A549 treated with Hydrocortisone at 1 μM for 4 hours (cell line): Measurements from ENCODE around the gene MYDGF. TPM values are rescaled to one million over a fixed set of nuclear protein-coding genes. Genes with fewer than 3 reads are reported as not detected.

Experiments used
- total RNA-seq: library from RNA; stranded (reverse); fragments of 200-300 nt; extraction: Qiagen RNA extraction; gene quantifications from 5 replicates; pipeline ENCODE4 v1.2.3, GENCODE V29; 2022

Gene MYDGF
- total RNA-seq, result 108 to 143 TPM (median 136 TPM) in 5 replicates

DNA sequence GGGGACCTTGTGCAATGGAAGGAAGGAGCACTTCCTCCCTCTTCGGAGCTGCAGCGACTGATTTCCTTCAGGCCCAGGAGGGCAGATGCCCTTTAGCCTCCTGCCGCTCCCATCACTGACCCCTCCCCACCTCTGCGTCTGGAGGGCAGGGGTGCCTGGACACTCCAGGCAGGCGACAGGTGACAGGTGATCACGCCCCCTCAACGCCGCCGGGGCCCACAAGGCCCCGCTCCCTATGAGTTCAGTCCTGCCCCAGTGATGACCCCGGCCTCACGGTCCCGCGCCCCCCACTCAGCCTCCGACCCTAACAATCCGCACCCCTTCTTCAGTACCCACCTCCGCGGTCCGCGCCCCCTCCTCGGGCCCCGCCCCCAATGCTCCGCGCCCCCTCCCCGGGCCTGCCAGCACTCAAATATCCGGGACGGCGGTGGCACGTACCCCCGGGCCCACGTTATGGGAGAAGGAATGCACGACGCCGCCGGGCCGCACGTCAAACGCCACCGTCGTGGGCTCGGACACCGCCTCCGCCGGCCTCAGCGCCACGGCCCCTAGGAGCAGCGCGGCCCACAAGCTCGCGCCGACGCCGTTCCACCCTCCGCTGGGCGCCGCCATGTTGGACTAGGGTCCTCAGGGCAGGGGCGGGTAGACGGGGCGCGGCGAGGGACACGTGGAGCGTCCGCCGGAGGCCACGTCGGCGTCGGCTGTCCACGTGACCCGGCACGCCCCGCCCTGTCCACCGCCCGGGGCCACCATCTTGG is at the start of gene MYDGF:
MYDGF (minus strand) TSS at position 620 of the 758 bp plus-strand sequence; CDS start at position 612, 8 bp downstream.

DNA sequence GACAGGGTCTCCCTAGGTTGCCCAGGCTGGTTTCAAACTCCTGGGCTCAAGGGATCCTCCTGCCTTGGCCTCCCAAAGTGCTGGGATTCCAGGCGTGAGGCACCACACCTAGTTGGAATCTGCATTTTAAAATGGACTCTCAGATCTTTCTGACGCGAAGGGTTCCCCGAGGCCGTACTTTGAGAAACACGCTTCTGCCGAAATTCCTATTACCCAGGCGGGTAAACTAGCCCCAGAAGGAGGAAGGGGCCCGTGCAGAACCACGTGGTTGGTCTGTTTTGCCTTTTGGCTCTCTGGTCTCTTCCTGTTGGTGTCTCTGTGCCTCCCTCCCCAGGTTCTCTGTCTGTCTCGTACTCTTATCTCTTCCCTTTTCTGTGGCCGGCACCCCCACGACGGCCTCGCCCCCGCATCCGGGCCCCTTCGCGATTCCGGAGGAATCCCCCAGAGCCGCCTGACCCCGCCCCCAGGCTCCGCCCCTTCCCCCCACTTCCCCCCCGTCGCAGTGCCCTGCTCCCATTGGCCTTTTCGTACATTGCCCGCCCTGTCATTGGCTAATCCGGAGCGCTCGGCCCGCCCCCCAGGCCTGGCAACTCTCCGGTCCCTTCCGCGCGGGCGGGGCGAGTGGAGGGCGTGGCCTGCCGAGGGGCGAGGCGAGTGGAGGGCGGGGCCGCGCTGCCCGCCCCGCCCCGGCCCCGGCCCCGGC is 31.2 kb downstream of the MYDGF start, which contains the start of gene TNFAIP8L1:
TNFAIP8L1 (plus strand) TSS at position 689 of the 703 bp plus-strand sequence. CDS start 12,354 bp downstream, outside the sequence.

Other genes starting within 250 kb of the MYDGF start
- gene UBXN6, start 212.5 kb downstream of the MYDGF start, total RNA-seq, result 44.1 to 58.8 TPM (median 57.7 TPM) in 5 replicates
- 24.4 to 28.0 TPM (median 25.7 TPM) in 5 replicates for gene HDGFL2, start 198.0 kb downstream of the MYDGF start, total RNA-seq
- gene PLIN4, start 151.9 kb downstream of the MYDGF start, total RNA-seq, result 0.10 to 0.16 TPM (median 0.12 TPM) in 5 replicates
- gene PLIN5, start 135.1 kb downstream of the MYDGF start, total RNA-seq, result 0.06 to 0.20 TPM (median 0.12 TPM) in 5 replicates
- 0.06 to 0.24 TPM (median 0.08 TPM) in 5 replicates for gene LRG1, start 130.3 kb downstream of the MYDGF start, total RNA-seq
- gene SEMA6B, start 110.7 kb downstream of the MYDGF start, total RNA-seq, result 5.1 to 5.9 TPM (median 5.8 TPM) in 5 replicates
- 2.9 to 4.0 TPM (median 3.9 TPM) in 5 replicates for gene TNFAIP8L1, start 30.8 kb downstream of the MYDGF start, total RNA-seq
- 55.3 to 63.7 TPM (median 59.3 TPM) in 5 replicates for gene DPP9, start 53.5 kb upstream of the MYDGF start, total RNA-seq
- 5.2 to 6.3 TPM (median 5.7 TPM) in 5 replicates for gene FEM1A, start 121.4 kb upstream of the MYDGF start, total RNA-seq
- gene TICAM1, start 161.4 kb upstream of the MYDGF start, total RNA-seq, result 8.6 to 10.3 TPM (median 9.4 TPM) in 5 replicates
- gene PLIN3, start 197.3 kb upstream of the MYDGF start, total RNA-seq, result 158 to 172 TPM (median 162 TPM) in 5 replicates
- not detected in 5 replicates for gene ARRDC5, start 232.6 kb upstream of the MYDGF start, total RNA-seq
- 41.2 to 50.6 TPM (median 43.5 TPM) in 5 replicates for gene UHRF1, start 239.2 kb upstream of the MYDGF start, total RNA-seq